HG02588 (cell line): ENCODE measurements around the gene PRELID2.
"Not testable (repeated sequence)": the region's sequence is repeated elsewhere in the genome, so short reads cannot be mapped to it uniquely, and the experiment has no call there.

Experiments
- ATAC-seq: cut with Tn5 transposase; IDR thresholded peaks from one replicate; pipeline ENCODE4 v1.9.1; 2021; ENCODE audit warnings: mild to moderate bottlenecking, moderate library complexity; ENCODE audit not compliant: unreplicated experiment

Gene PRELID2

GRCh38 chr5:145834917-145835847 lies at the start of gene PRELID2:
Gene PRELID2, minus strand, starts transcription at chr5:145835342. Its CDS starts 91 bp downstream, at chr5:145835251.
- ATAC-seq: peak; percentile 90

GRCh38 chr5:145874765-145875164 lies 39.6 kb upstream of the PRELID2 start:
- ATAC-seq: no peak

- no peak for ATAC-seq
These were observed 37.8 kb upstream of the PRELID2 start, which contains the start of gene GRXCR2 for GRCh38 chr5:145872914-145873313. Gene GRXCR2, minus strand, starts transcription at chr5:145873014. Its CDS starts 46 bp downstream, at chr5:145872968.

- no peak for ATAC-seq
These were observed 37.3 kb upstream of the PRELID2 start for GRCh38 chr5:145872486-145872885.

GRCh38 chr5:145869753-145870152 lies 34.6 kb upstream of the PRELID2 start:
- no peak for ATAC-seq

GRCh38 chr5:145867806-145868205 lies 32.7 kb upstream of the PRELID2 start:
- ATAC-seq: no peak

- not testable (repeated sequence) for ATAC-seq
These were observed 29.3 kb upstream of the PRELID2 start for GRCh38 chr5:145864432-145864831.

GRCh38 chr5:145863003-145863402 lies 27.9 kb upstream of the PRELID2 start:
- no peak for ATAC-seq

- no peak for ATAC-seq
These were observed 24.8 kb upstream of the PRELID2 start for GRCh38 chr5:145859897-145860296.

- no peak for ATAC-seq
These were observed 24.3 kb upstream of the PRELID2 start for GRCh38 chr5:145859453-145859852.

- ATAC-seq: no peak
These were observed 23.8 kb upstream of the PRELID2 start for GRCh38 chr5:145858959-145859358.

- peak; percentile 57 for ATAC-seq
These were observed 21.2 kb upstream of the PRELID2 start for GRCh38 chr5:145856285-145856818.

GRCh38 chr5:145855763-145856267 lies 20.7 kb upstream of the PRELID2 start:
- ATAC-seq: peak; percentile 16

- ATAC-seq: no peak
These were observed 19.6 kb upstream of the PRELID2 start for GRCh38 chr5:145854651-145855258.

- no peak for ATAC-seq
These were observed 18.7 kb upstream of the PRELID2 start for GRCh38 chr5:145853781-145854376.

- no peak for ATAC-seq
These were observed 17.8 kb upstream of the PRELID2 start for GRCh38 chr5:145852990-145853389.

- no peak for ATAC-seq
These were observed 13.7 kb upstream of the PRELID2 start for GRCh38 chr5:145848854-145849253.

GRCh38 chr5:145847499-145848497 lies 12.7 kb upstream of the PRELID2 start:
- no peak for ATAC-seq

- ATAC-seq: no peak
These were observed 10.9 kb upstream of the PRELID2 start for GRCh38 chr5:145846081-145846480.

GRCh38 chr5:145841299-145841698 lies 6.2 kb upstream of the PRELID2 start:
- ATAC-seq: no peak
